HG03354 (cell line): ENCODE measurements around the gene AIPL1.

Source experiments
- ATAC-seq: cut with Tn5 transposase; IDR thresholded peaks from one replicate; pipeline ENCODE4 v1.9.1; 2021; ENCODE audit warnings: mild to moderate bottlenecking; ENCODE audit not compliant: unreplicated experiment, poor library complexity, severe bottlenecking

AIPL1 gene

DNA sequence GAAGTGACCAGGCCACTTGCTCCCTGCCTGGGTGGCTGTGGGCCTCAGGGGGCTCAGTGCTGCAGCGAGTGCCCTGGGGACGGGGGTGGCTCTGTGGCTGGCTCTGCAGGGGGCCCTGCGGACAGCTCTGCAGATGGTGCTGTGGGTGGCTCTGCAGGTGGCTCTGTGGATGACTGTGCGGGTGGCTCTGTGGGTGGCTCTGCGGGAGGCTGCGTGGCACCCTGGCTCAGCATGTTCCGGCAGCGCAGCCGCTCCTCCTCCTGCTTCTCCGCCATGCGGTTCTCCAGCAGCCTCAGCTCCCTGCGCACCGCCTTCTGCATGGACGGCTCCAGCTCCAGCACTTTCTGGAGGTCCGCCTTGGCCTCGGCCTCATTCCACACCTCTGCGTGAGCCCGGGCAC is 9.5 kb downstream of the AIPL1 start:
- ATAC-seq, result no peak

DNA sequence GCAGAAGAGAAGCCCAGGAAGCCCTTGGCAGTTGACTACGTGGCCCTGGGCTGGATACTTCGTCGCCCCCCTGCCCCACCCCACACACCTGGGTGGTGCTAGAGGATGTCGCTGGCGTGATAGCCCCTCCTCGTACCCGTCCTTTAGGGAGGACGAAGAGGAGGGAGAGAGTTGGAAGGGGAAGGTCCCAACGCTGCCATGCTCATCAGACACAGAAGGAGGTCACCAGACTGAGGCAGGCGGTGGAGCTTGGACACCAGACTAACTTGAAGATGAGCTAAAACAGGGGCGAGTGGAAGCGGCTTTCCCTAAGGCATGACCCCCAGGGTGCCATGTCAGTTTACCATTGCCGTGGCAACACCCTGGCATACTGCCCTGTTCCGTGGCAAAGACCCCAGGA is 11.0 kb downstream of the AIPL1 start:
- ATAC-seq, result no peak

- ATAC-seq, result no peak
Measured at GRCh38 chr17:6422654-6423241, 12.2 kb downstream of the AIPL1 start.

- no peak for ATAC-seq
Measured at GRCh38 chr17:6421700-6422604, 13.0 kb downstream of the AIPL1 start.

DNA sequence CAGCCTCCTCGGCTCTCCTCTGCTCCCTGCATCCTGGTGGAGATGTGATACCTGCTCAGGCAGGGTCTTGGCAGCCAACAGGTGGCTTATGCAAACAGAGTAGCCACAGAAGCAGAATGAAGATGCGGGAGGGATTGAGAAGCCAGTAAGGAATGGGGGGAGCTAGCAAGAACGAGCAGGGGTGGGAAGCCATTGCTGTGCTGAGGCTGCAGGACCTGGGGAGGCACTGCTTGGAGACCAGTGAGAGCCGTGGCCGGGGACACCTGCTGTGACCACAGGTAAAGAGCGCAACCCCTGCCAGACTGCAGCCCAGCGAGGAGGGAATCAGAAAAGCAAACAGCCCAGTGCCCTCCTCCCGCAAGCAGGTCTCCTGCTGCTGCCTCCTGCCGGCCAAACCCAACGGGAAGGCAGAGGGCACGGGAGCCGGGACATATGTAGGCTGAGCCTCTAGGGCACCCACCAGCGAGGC is 14.7 kb downstream of the AIPL1 start:
- no peak for ATAC-seq

GRCh38 chr17:6415616-6416015 is 19.3 kb downstream of the AIPL1 start:
- ATAC-seq, result no peak

GRCh38 chr17:6413065-6413464 is 21.9 kb downstream of the AIPL1 start:
- ATAC-seq, result no peak

- no peak for ATAC-seq
Measured at GRCh38 chr17:6408735-6409134, 26.2 kb downstream of the AIPL1 start.

GRCh38 chr17:6408276-6408675 is 26.6 kb downstream of the AIPL1 start:
- no peak for ATAC-seq

DNA sequence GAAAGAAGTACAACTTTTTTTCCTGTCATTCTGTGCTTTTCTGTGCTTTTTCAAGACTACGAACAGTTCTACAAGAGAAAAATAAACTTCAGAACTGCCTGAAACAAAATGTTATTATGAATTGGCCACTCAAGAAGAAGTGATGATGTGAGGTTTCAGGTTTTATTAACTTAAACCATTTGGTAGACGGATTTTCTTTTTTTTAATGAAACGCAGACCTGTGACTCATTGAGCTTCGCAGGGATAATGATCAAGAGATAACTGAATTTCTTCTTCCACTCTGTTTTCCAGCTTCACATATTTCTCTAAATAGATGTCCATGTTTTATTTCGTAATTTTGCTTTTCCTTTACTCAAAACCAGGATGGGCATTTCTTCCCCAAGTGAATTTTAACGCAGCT is 32.7 kb downstream of the AIPL1 start:
- ATAC-seq, result no peak

- ATAC-seq, result no peak
Measured at GRCh38 chr17:6398955-6399354, 36.0 kb downstream of the AIPL1 start.

DNA sequence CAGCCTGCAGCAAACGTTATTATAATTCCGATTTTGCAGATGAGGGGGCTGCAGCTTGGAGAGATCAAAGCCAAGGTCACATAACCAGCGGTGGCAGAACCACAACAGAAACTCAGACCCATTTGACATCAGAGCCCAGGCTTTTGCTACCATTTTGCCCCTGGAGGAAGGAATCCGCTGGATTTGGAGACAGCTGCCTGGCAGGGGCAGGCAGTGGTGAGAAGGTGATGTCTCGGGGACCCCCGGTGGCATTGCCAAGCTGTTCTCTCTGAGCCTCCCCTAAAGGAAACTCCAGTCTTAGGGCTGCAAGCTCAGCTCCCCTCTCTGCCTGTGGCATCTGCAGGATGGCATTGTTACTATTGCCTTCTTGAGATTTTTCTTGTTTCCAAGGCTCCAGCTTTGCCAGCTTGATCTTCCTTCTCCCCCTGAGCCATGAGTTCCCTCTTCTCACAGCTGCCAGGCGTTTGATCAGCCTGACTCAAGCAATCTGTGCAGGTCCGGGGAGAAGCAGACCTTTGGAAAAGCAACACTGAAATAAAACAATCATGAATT is 40.8 kb downstream of the AIPL1 start:
- no peak for ATAC-seq

DNA sequence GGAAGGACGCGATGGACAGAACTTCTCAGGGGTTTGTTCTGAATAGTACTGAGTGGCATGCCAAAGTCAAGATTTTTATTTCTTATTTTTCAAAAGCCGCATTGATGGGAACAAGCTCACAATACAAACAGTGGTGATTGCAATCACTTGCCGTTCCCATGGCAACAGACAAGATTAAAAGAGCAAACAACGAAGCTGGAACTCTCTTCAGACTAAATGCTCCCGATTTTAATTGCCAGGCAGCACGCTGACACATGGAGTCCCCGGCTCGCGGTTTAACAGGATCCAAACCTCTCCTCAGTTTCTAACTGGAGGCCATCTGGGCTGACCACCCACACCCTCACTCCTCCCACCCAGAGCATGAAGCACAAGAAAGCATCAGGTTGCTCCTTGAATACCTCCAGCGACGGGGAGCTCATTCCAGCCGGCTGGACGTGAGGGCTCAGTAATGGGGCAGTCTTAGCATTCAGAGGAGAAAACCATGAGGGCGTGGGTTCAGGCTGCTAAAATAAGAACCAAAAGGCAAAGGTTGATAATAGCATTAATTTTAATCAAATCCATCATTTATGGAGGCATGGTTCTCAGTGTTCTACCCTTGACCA is 41.5 kb downstream of the AIPL1 start:
- ATAC-seq, result no peak

GRCh38 chr17:6392609-6393350 is 42.1 kb downstream of the AIPL1 start:
- no peak for ATAC-seq

- ATAC-seq, result no peak
Measured at GRCh38 chr17:6388416-6388815, 46.5 kb downstream of the AIPL1 start.

DNA sequence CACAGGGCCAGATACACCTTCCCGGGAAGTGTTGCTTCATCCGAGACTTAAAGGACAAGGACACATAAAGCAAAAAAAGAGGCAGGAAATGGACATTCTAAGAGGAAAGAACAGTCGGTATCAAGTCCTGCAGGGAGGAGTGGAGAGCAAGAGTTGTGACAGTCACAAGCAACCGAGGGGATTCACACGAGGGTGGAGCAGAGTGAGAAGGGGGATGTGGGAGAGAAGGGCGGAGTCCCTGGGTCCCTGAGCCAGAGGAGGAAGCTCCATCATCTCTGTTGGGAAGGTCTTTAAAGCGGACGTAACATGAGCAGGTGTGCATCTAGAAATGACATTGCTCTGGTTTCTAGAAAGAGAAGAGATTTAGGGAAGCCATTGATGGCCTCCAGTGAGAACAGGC is 47.1 kb downstream of the AIPL1 start:
- ATAC-seq, result no peak

GRCh38 chr17:6387442-6387841 is 47.5 kb downstream of the AIPL1 start:
- no peak for ATAC-seq

DNA sequence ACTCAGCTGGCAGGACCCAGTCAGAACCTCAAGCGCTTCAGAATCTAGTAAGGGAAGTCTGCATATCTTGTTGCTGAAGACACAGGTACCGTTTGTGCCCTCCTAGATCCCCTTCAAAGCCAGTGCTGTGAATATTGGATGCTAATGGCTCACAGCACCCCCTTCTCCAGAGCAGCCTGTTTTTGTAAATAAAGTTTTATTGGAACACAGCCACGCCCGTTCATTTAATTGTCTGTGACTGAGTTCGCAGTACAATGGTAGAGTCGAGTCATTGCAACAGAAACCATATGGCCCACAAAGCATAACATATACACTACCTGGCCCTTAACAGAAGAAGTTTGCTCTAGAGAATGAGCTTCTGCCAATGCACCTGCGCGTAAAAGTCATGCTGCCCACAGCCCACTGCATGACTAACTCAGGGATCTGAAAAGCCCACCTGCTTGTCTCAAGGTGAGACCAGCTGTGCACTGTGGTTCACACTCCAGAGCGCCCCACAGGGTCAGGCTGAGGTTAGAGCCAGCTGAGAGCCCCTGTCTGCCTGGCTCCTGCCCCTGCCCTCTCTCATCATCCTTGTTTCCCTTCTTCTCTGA is 48.8 kb downstream of the AIPL1 start:
- no peak for ATAC-seq

DNA sequence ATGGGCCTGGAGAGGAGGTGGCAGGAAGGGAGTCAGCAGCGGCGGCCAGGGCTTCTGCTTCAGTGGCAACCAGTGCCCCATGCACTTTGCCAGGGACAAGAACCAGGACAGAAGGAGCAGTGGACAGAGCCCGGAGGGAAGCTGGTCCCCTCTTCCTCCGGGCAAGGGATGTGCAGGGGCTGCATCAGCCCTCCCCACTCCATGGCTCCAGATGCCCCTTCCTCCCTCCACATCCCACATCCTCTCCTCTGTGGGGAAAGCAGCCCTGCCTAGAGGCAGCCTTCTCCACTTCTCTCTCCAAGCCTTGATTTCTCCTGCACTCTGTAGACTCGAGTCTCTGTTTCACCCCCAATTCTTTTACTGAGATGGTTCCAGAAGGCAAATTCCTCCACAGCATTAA is 50.4 kb downstream of the AIPL1 start:
- no peak for ATAC-seq
